HEK293 (cell line): ENCODE measurements around the gene CACNA1C.

Experiments used
- CTCF ChIP-seq: fragments of 450-650 bp; formaldehyde crosslinking; IDR thresholded peaks from 2 replicates; pipeline ENCODE4 v1.5.1; 2016; ENCODE audit warnings: missing biosample characterization, missing genetic modification characterization
- MEIS1 ChIP-seq: sonication (generic); formaldehyde crosslinking; IDR thresholded peaks from 2 replicates; pipeline ENCODE4 v1.8.1; 2022; ENCODE audit warnings: missing genetic modification reagents, mild to moderate bottlenecking, borderline replicate concordance
- ZNF146 ChIP-seq: fragments of 450-650 bp; formaldehyde crosslinking; IDR thresholded peaks from 2 replicates; pipeline ENCODE4 v1.5.1; 2016; ENCODE audit warnings: missing biosample characterization, missing genetic modification characterization
- ZNF335 ChIP-seq: fragments of 450-650 bp; formaldehyde crosslinking; conservative IDR thresholded peaks from 2 replicates; pipeline ENCODE4 v1.5.1; 2016; ENCODE audit warnings: missing biosample characterization, missing genetic modification characterization
- ZNF561 ChIP-seq: fragments of 450-650 bp; IDR thresholded peaks from 2 replicates; pipeline ENCODE4 v1.5.1; 2018; ENCODE audit warnings: missing biosample characterization, missing genetic modification characterization, borderline replicate concordance

GRCh38 chr12:2250797-2251196, 198.0 kb downstream of the CACNA1C start:
- no peak for TF ChIP-seq MEIS1 (CRISPR knock-in tag)
- no peak for TF ChIP-seq ZNF146 (tag by site-specific recombination)
- TF ChIP-seq ZNF561 (tag by site-specific recombination) = no peak
- no peak for TF ChIP-seq ZNF335 (tag by site-specific recombination)
- no peak for TF ChIP-seq CTCF (tag by site-specific recombination)
